ENCODE measurements around the gene PRKN.

Gene PRKN

DNA sequence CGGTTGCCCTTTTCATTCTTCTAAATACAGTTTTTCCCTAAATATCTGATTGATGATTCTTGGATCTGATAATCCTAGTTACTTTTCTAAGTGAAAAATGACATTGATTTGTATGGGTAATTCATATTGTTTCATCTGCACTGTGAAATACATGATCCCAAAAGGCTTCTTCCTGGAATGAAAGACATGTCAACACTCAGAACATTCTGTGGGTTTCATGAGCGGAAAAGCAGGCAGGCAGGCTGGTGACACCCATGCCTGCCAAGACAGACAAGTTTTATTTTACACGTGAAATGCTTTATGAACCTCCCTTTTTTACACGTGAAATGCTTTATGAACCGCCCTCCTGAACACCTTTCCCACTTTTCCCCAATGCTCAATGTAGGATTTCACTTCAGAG lies 105.0 kb downstream of the PRKN start:
- H3K27ac ChIP-seq (ENCODE audit: extremely low read depth, low read depth, low read length): no peak overlapping the region
- no peak for TF ChIP-seq KLF1 (tag by site-specific recombination; IDR thresholded peaks at IDR 0.05)
- TF ChIP-seq ZNF610 (tag by site-specific recombination; IDR thresholded peaks at IDR 0.05; ENCODE audit: borderline replicate concordance): no peak
- TF ChIP-seq, protein P1, sequence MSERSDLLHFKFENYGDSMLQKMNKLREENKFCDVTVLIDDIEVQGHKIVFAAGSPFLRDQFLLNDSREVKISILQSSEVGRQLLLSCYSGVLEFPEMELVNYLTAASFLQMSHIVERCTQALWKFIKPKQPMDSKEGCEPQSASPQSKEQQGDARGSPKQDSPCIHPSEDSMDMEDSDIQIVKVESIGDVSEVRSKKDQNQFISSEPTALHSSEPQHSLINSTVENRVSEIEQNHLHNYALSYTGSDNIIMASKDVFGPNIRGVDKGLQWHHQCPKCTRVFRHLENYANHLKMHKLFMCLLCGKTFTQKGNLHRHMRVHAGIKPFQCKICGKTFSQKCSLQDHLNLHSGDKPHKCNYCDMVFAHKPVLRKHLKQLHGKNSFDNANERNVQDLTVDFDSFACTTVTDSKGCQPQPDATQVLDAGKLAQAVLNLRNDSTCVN (tag by site-specific recombination; optimal IDR thresholded peaks at IDR 0.05): no peak
- TF ChIP-seq ZNF747 (tag by site-specific recombination; IDR thresholded peaks at IDR 0.05): no peak
- no peak for TF ChIP-seq KLF9 (tag by site-specific recombination; IDR thresholded peaks at IDR 0.05; ENCODE audit: low read depth)
- 0 out of 2 replicates have a peak, but pooled peaks cover 3% of the 10 kb centered on the region for H3K4me1 ChIP-seq (ENCODE audit: control insufficient read depth, insufficient read depth, low read length)
- no peak overlapping the region for H3K4me3 ChIP-seq (ENCODE audit: low read depth, low read length)
- CTCF ChIA-PET: no interaction called here
- H3K36me3 ChIP-seq (ENCODE audit: control insufficient read depth in 2 of 2, insufficient read depth in 1 of 2, low read length in 2 of 2): no peaks in the 10 kb centered on the region
- no peaks in the 10 kb centered on the region for H3K9me3 ChIP-seq (ENCODE audit: control insufficient read depth, insufficient read depth, low read depth, low read length)
- POLR2A ChIA-PET: no interaction called here

DNA sequence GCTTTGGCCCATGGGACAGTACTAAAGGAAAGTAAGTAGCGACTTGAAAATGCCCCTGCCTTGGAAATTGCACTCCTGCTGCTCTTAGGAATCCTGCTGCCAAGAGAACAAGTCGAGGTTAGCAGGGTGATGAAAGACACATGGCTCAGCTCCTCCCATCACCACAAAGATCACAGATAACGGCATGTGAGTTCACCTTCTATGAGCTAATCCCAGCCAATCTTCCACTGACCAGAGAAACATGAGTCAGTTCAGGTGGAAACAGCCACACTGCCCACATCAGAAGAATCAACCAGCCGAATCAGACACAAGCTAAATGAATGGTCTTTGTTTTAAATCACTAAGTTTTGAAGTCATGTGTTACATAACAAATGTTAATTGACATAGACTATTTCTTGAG lies 106.3 kb downstream of the PRKN start:
- ChIA-PET POLR2A (interaction anchor here (1.1 kb wide), 1 partner anchor 107 kb away, joined by 3 read pairs; the partner anchor contains the start of genes PACRG and PRKN), CTCF (interaction anchor here (0.6 kb wide), 1 partner anchor 761 kb away, joined by 3 read pairs; no protein-coding TSS in a partner anchor)
- Histone ChIP-seq H3K9me3 (ENCODE audit: control insufficient read depth, insufficient read depth, low read depth, low read length) (no peaks in the 10 kb centered on the region), H3K4me1 (ENCODE audit: control insufficient read depth, insufficient read depth, low read length) (0 out of 2 replicates have a peak, but pooled peaks cover 3% of the 10 kb centered on the region), H3K4me3 (ENCODE audit: low read depth, low read length) (no peak overlapping the region), H3K36me3 (ENCODE audit: control insufficient read depth in 2 of 2, insufficient read depth in 1 of 2, low read length in 2 of 2) (no peaks in the 10 kb centered on the region), H3K27ac (ENCODE audit: extremely low read depth, low read depth, low read length) (no peak overlapping the region)
- no peak for TF ChIP-seq ZNF37A (tag by site-specific recombination; IDR thresholded peaks at IDR 0.05)
- TF ChIP-seq ZNF530 (tag by site-specific recombination; IDR thresholded peaks at IDR 0.05; ENCODE audit: low read depth): no peak
- TF ChIP-seq ZNF175 (tag by site-specific recombination; IDR thresholded peaks at IDR 0.05): no peak
- no peak for TF ChIP-seq IKZF3 (tag by site-specific recombination; IDR thresholded peaks at IDR 0.05)
- no peak for TF ChIP-seq ZNF16 (tag by site-specific recombination; IDR thresholded peaks at IDR 0.05; ENCODE audit: low read depth)
- TF ChIP-seq ZNF629 (tag by site-specific recombination; IDR thresholded peaks at IDR 0.05): peak; percentile 43; the same call in 1 of the 2 replicates
- peak; percentile 86 for TF ChIP-seq TRIM28 (IDR thresholded peaks at IDR 0.05; ENCODE audit: borderline replicate concordance, low read length)
- 0 out of 2 replicates have a peak, but pooled peaks have one; percentile 31 for TF ChIP-seq ZIC2 (tag by site-specific recombination; IDR thresholded peaks at IDR 0.05)
- TF ChIP-seq TCF7L2 (IDR thresholded peaks at IDR 0.05; ENCODE audit: borderline replicate concordance, low read depth, low read length): peak; percentile 42; the same call in 1 of the 2 replicates
- peak; percentile 31; the same call in 1 of the 2 replicates for TF ChIP-seq SP7 (tag by site-specific recombination; IDR thresholded peaks at IDR 0.05)
- TF ChIP-seq, protein P2, sequence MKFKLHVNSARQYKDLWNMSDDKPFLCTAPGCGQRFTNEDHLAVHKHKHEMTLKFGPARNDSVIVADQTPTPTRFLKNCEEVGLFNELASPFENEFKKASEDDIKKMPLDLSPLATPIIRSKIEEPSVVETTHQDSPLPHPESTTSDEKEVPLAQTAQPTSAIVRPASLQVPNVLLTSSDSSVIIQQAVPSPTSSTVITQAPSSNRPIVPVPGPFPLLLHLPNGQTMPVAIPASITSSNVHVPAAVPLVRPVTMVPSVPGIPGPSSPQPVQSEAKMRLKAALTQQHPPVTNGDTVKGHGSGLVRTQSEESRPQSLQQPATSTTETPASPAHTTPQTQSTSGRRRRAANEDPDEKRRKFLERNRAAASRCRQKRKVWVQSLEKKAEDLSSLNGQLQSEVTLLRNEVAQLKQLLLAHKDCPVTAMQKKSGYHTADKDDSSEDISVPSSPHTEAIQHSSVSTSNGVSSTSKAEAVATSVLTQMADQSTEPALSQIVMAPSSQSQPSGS (tag by site-specific recombination; IDR thresholded peaks at IDR 0.05; ENCODE audit: low read depth): 0 out of 2 replicates have a peak, but pooled peaks have one; percentile 25
- TF ChIP-seq ZNF449 (tag by site-specific recombination; IDR thresholded peaks at IDR 0.05): no peak
- TF ChIP-seq YY1 (tag by site-specific recombination; IDR thresholded peaks at IDR 0.05): no peak
- peak; percentile 61 for TF ChIP-seq ZBTB17 (tag by site-specific recombination; IDR thresholded peaks at IDR 0.05)

GRCh38 chr6:162620073-162620472 lies 107.5 kb downstream of the PRKN start:
- no peak overlapping the region for H3K4me3 ChIP-seq (ENCODE audit: low read depth, low read length)
- no peaks in the 10 kb centered on the region for H3K9me3 ChIP-seq (ENCODE audit: control insufficient read depth, insufficient read depth, low read depth, low read length)
- no peaks in the 10 kb centered on the region for H3K36me3 ChIP-seq (ENCODE audit: control insufficient read depth in 2 of 2, insufficient read depth in 1 of 2, low read length in 2 of 2)
- H3K4me1 ChIP-seq (ENCODE audit: control insufficient read depth, insufficient read depth, low read length): 0 out of 2 replicates have a peak, but pooled peaks cover 3% of the 10 kb centered on the region
- no peak overlapping the region for H3K27ac ChIP-seq (ENCODE audit: extremely low read depth, low read depth, low read length)
- ChIA-PET CTCF (interaction anchor here (0.8 kb wide), 1 partner anchor 213 kb away, joined by 3 read pairs; no protein-coding TSS in a partner anchor), POLR2A (no interaction called here)
- TF ChIP-seq, protein P3, sequence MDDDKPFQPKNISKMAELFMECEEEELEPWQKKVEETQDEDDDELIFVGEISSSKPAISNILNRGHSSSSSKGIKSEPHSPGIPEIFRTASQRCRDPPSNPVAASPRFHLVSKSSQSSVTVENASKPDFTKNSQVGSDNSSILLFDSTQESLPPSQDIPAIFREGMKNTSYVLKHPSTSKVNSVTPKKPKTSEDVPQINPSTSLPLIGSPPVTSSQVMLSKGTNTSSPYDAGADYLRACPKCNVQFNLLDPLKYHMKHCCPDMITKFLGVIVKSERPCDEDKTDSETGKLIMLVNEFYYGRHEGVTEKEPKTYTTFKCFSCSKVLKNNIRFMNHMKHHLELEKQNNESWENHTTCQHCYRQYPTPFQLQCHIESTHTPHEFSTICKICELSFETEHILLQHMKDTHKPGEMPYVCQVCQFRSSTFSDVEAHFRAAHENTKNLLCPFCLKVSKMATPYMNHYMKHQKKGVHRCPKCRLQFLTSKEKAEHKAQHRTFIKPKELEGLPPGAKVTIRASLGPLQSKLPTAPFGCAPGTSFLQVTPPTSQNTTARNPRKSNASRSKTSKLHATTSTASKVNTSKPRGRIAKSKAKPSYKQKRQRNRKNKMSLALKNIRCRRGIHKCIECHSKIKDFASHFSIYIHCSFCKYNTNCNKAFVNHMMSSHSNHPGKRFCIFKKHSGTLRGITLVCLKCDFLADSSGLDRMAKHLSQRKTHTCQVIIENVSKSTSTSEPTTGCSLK (tag by site-specific recombination; IDR thresholded peaks at IDR 0.05): no peak
- TF ChIP-seq, protein P4, sequence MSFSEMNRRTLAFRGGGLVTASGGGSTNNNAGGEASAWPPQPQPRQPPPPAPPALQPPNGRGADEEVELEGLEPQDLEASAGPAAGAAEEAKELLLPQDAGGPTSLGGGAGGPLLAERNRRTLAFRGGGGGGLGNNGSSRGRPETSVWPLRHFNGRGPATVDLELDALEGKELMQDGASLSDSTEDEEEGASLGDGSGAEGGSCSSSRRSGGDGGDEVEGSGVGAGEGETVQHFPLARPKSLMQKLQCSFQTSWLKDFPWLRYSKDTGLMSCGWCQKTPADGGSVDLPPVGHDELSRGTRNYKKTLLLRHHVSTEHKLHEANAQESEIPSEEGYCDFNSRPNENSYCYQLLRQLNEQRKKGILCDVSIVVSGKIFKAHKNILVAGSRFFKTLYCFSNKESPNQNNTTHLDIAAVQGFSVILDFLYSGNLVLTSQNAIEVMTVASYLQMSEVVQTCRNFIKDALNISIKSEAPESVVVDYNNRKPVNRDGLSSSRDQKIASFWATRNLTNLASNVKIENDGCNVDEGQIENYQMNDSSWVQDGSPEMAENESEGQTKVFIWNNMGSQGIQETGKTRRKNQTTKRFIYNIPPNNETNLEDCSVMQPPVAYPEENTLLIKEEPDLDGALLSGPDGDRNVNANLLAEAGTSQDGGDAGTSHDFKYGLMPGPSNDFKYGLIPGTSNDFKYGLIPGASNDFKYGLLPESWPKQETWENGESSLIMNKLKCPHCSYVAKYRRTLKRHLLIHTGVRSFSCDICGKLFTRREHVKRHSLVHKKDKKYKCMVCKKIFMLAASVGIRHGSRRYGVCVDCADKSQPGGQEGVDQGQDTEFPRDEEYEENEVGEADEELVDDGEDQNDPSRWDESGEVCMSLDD (tag by site-specific recombination; IDR thresholded peaks at IDR 0.05): no peak
- TF ChIP-seq ZNF324 (tag by site-specific recombination; IDR thresholded peaks at IDR 0.05): no peak
